Amniotic stem cell (primary cell): ENCODE data around the gene HMX1.

ENCODE experiments used
- DNase-seq: peaks from one replicate; lab custom pipeline; 2025; lab: John Stamatoyannopoulos, UW

The HMX1 gene

DNA sequence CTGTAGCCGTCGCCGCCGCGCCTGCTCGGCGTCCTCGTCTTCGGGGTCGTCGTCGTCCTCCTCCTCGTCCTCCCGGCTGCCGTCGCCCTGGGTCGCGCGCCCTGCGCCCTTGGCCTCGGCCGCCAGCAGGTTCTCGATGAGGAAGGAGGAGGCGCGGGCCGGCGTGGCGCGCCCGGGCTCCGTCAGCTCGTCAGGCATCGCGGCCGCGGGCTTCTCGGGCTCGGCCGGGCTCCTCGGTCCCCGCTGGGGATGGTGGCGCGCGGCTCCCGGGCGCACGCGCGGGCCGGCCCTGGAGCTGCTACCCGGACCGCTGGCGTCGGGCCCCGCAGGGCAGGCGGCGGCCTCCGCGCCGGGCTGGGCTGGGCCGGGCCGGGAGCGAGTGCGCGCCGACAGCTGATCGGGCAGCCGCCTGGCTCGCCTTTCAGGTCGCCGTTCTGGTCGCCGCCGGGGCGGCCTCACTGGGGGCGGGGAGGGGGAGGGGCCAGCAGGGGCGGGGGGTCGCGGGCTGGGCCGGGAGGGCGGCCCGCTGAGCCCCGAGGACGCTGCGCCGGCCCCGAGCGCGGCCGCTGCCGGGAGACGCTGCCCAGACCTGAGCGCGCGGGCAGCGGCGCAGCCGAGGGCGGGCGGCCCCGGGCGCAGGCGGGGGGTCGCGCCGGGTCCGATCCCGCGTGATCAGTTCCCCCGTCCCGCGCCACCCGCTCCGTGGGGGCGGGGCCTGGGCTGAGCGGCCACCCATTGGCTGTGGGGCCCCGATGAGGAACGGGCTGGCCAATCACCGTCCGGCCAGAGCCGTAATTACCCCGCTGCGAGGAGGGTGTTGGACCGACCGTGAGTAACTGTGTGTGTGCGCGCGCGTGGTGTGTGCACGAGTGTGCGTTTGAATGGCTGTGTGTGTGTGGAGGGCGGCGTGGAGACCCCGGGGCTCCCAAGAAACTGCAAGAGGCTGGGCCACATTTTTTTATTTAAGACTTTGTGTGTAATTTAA is at the start of gene HMX1:
Gene HMX1, minus strand, starts transcription at position 423 of the 985 bp plus-strand sequence. Its CDS starts 225 bp downstream, at position 198.
- DNase-seq, result no peak

DNA sequence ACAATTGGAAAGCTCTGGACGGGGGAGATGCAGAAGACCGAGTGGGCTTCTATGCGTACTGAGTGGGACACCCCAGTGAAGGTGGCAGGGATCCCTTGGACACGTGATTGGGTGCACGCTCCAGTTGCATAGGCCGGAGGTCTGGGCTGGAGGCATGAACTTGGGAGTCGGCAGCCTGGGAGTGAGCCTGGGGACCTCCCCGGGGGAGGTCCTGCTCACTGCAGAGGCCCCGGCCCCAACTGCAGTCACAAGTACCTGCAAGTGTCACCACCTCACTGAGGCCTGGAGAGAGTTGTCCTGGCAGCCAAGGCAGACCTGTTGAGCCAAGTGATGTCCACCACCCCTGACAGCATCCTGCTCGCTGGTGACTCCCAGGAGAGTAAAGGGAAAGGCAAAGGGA is 49.3 kb upstream of the HMX1 start:
- DNase-seq, result no peak

DNA sequence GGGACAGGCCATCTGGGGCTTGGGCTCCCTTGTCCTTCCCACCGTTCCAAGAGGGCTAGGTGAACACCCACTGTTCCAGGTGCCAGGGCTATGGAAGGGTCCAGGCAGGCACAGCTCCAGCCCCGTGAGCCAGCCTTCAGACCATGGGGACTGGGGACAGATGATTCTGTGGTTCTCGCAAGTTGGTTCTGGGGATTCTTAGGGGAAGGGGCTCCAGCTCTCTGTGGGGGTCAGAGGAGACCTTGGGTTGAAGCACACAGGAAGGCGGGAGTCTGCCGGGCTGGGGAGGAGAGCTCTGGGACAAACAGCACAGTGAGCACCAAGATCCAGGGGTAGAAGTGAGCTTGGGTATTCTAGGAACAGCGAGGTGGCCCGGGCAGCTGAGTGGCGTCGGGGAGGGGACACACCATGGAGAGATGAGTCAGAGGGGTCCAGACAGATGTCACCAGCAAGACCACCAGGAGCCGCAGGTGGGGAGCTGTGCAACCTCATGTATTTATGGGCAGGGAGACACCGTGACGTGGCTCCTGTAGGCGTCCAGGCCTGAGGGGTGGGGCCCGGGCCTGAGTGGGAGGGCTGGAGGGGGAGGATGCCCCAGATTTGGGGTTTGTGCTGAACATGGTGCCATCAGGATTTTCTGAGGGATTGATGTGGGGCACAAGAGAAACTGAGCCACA is 48.8 kb upstream of the HMX1 start:
- no peak for DNase-seq

DNA sequence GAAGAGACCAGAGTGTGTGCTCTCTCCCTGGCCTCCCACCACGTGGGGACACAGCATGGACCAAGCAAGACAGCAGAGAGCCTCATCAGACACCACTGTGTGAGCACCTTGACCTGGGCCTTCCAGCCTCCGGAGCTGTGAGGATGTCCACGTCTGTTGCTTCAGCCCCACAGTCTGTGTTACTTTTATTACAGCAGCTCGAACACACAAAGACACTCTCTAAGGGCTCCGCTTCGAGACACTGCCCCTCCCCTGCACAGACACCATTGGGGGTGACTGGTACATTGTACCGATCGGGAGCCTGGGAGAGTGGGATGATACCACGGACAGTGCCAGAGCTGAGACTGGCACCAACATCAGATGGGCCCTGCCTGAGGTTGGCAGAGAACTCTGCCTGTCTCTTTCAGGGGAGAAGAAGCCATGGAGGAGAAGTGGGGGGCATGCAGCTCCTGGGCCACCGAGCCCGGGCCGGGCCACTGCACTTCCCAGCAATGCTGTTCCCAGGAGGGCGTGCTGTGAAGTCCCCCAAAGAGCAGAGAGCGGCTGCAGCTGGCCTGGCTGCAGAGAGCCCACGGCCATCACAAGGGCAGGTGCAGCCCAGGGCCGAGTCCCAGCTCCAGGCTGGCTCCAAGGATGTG is 48.1 kb upstream of the HMX1 start:
- DNase-seq, result no peak

DNA sequence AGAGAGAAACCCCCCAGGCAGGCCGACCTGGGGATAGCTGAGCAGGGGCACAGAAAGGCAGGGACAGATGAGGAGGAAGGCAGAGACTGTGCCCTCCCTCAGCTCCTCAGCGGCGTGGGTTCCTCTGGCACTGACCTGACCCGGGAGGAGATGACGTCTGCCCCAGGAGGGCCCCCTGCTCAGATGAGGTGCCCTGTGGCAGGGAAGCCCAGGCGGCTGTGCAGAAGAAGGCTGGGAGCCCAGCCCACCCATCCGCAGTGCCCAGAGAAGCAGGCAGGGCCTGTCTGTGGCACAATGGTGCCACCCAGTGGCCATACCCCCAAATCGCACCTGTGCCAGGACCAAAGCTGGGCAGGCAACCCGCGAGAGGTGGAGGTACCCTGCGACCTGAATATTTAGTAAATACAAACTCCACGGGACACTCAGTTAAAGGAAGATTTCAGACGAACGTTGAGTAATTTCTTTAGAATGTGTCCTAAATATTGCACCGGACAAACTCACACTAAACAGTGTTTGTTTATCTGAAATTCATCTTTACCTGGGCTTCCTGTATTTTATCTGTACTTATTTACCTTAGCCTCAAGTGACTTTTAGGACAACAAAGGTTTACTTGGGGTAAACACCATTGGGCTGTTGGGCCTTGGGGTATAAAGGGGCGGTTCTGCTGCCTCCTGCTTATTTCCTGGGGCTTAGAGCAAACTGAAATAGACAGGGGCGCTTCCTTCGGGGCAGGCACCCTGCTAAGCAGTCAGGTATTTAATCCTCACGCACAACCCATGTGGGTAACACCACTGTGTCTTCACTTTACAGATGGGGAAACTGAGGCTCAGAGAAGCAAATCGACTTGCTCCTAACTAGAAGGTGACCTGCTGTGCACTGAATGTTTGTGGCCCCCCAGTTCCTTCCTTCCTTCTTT is 46.5 kb upstream of the HMX1 start:
- DNase-seq, result no peak

DNA sequence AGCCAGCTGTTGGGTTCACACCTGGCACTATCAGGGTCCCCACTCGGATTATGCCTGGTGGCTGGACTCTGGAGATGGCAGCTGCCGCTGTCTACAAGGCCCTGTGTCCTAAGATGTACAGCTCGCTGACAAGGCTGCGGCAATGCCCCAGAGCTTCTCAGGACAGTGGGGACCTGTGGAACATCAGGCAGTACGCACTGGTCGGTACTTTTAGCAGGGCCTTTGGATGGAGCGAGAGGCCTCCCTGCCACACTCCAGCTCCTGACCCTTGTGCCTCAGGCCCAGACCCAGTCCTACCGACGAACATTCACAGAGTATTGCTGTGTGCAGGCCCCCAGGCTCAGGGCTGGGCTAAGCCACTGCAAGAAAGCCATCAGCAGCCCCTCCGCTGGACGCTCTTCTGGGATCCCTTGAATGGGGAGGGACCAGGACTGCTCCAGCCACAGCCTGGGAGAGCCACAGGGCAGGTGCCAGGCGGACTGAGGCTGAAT is 45.7 kb upstream of the HMX1 start:
- no peak for DNase-seq

DNA sequence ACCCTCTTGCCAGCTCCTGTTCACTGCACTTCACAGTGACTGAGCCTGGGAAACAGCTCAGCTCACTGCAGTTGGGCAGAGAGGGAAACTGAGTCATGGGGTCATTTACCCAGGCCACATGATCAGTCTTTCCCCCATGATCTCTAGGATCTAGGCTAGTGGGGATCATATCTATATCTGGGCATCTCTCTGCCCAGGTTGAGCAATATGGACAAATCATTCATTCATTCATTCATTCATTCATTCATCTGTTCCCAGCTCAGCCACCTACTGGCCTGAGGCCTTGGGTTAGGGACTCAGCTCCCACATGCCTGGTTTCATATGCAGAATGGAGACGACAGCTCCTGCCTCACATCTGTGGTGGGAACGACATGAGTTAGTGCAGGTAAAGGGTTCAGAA is 45.3 kb upstream of the HMX1 start:
- no peak for DNase-seq

DNA sequence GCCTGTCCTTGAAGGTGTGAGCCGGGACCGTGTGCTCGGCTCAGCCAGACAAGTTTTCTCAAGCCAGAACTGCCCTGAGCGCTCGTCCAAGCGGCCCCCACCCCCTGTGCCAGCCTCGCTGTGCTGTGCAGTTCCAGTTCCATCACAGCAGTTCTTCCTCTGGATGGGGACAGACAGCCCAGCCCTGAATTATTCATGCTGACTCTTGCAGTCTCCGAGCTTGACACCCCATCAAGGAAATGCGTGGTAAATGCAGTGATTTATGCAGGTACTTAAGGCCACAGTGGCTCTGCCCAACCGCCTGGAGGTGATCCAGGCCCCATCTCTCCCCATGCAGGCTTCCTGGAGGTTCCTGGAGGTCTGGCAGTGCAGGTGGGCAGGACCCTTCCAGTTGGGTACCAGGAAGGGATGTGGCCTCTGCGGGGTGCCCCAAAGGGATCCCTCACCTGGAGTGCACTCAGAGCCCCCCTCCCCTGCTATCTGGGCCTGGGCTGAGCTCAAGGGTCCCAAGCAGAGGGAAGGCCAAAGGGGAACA is 44.8 kb upstream of the HMX1 start:
- DNase-seq, result no peak

DNA sequence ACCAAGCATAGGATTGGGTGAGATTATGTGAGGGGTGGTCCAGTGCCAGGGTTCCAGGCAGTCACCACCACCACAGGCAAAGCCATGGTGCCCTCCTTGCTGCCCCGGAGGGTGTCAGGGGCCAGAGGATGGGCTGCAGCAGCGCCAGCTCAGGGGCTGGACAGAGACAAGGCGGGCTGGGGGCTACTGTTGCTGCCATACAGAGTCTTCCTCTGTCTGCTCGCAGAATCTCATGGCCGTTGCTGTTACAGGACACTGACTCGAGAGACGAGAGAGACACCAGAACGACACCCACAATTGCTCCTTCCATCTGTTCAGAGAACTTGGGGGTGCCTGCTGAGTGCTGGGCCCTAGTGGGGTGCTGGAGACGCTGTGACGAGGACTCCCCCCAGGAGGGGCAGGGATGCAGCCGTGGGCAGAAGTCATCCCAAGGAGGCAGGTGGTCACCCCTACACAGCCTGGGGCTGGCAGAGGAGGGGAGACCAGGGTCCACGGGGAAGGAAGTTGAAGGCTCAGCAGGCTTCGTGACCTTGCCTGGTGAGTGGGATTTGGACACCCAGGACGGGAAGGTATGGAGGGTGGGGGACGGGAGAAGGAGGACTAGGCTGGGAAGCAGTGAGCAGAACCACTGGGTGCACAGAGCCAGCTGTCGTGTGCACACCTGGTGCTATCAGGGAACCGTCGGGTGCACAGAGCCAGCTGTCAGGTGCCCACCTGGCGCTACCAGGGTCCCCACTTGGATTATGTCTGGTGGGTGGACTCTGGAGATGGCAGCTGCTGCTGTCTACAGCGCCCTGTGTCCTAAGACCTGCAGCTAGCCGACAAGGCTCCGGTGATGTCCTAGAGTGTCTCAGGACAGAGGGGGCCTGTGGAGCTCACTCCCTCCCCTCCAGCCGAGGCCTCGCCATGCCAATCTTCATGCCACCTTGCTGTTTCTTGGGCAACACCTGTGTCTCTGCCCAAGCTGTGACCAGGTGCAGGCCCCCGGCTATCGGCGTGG is 43.9 kb upstream of the HMX1 start:
- no peak for DNase-seq

DNA sequence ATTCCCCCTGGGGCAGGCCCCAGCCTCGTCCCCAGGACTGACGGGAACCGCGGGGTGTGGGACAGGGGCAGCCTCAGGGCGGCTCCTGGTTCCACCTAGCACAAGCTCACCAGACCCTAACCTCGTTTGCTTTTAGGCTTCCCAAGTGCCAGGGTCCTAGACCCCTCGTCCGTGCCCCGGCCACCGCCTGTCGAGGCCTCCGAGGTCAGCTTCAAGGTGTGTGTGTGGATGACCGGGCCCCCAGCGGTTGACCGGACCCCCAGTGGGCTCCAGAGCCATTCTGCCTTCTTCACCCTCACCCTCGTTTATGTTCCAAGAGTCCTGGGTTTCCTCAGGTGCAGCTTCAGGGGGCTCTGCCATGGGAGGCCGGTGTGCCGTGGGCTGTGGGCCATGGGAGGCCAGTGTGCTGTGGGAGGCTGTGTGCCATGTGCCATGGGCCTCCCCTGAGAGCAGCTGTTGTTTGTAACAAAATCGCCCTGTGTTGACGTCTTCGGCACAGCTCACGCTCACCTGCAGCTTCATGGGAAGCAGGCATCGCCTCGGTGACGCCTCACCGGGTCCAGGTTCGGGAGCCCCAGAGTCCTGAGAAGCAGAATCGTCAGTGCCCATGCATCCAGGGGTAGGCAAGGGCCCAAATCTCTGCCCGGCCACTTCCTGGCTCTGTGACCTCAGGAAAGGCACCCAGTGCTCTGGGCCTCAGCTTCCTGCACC is 43.0 kb upstream of the HMX1 start:
- DNase-seq, result no peak

DNA sequence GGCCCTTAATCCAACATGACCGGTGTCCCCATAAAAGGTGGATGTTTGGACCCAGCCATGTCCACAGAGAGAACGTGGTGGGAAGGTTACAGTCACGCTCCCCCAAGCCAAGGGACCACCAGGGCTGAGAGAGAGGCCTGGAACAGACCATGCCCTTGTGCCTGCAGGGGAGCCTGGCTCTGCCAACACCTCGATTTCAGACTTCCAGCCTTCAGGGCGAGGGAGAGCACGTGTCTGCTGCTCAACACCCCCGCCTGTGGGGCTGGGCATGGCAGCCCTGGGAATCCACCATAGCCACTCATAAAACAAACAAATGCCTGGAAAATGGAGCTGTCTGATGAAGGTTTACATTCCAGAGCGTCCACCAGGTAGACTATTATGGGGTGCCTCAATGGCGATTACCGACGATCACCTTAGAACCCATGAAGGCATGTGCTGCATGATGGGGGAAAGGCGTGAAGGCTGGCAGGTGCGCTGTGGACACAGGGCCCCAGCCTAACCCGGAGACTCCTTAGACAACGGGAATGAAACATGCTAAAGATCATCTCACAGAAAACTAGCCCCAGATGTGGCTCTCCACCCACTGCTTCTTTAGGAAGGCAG is 42.3 kb upstream of the HMX1 start:
- no peak for DNase-seq

DNA sequence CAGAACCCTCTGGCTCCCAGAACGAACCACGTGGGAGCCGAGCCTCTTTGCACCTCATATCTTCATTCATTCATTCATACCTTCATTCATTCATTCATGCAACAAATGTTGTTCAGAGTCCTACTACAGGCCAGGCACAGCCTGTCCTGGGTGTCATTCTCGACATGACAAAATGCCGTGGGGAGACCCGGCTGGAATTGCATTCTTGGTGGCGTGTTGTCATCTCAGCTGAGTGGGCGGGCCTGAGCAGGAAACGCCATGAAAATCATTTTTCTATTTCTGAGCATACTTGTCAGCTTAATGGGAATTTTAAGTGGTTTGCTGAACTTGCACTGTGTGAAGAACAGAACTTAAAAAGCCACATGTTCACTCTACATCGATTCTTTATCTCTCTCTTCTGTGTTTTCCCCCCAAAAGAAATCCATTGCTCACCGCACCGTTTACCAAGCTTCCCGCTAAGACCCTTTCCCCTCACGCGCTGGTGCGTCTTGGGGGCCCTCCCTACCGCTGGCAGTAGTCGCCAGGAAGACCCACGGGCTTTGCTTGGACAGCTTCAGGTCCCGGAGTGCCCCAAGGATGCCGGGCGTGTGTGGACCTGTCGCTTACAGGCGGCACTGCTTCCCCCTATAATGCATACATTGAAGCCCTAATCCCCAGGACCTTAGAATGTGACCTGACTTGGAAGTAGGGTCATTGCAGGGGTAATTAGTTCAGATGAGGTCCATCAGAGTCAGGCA is 41.6 kb upstream of the HMX1 start:
- DNase-seq, result no peak

DNA sequence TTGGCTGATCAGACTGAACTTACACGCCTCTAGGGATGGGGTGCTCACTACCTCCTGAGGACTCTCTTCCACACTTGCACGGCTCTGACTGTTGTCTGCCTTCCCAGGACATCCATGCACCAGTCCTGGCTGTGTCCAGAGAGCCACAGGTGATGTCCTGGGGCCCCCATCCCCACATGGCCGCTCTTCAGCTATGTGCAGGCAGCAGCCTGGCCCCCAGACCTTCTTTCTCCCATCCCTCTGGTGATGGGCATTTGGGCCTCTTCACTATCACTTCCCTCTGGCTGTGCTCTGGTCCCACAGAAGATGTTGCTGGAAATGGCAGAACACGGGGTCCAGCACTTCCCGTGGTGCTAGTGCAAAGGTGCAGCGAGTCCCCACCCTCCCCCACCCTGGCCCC is 40.9 kb upstream of the HMX1 start:
- DNase-seq, result no peak

DNA sequence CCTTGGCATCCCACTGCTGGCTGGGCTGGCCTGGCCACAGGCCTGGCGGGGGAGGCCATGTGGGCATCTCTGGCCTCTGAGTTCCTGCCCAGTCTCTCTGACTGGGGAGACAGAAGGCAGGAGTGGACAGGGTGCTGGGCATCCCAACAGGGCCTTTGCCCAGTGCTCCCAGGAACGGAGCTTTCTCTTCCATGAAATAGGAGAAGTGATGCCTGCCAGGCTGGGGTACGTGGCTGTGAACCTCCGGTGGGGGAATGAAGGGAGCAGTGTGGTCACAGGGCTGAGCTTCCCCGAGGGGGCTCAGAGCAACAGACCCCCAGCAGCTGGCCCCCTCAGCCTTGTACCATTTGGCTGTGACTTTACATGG is 40.4 kb upstream of the HMX1 start:
- no peak for DNase-seq

DNA sequence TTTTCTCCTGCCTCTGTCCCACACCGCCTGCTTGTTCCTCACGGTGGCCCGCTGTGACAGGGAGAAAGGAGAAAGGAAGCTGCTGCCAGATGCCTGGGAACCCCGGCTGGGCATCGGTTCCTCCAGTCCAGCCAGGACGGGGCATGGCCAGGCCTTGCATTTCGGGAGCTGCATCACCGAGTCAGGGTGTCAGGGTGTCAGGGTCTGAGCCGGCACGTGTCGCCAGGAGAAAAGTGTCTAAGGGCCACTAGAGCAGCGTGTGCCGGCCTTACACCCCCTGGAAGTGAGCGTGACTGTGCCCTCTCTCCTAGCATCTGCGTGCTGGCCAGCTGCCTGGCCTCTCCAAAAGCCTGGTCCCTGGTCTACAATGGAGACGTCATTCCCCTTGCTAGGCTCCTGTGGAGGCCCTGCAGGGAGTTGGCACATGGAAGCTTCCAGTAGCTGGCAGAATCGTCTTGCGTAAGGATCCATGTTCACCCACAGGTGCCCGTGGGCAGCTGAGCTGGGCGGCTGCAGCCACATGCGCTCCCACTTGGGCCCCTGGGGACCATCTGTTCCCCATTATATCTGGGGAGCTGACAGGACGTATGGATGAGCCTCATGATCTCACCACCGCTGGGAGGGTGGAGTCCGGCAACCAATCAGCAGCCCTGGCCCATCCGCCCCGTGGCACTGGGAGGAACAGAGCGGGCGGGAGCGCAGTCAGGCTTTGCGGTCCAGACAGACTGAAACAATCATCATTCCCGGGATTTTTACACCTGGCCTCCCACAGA is 39.9 kb upstream of the HMX1 start:
- DNase-seq, result no peak

DNA sequence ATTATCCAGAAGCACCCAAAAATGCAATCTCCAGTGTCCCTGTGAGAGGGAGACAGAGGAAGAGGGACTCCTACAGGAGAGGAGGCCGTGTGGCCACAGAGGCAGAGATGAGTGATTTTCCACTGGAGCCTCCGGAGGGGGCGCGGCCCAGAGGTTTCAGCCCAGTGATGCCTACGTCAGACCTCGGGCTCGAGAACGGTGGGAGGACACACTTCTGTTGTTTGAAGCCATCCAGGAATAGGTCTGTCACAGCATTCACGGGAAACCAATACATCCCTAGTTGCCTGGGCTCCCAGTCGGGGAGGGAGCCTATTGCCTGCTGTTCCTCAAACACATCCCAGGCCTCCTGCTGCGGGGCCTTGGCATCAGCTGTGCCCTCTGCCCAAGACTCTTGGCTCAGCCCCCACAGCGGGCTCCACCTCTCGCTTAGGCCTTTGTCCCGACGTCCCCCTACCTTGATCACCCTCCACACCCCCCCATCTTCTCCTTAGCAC is 39.2 kb upstream of the HMX1 start:
- DNase-seq, result no peak

DNA sequence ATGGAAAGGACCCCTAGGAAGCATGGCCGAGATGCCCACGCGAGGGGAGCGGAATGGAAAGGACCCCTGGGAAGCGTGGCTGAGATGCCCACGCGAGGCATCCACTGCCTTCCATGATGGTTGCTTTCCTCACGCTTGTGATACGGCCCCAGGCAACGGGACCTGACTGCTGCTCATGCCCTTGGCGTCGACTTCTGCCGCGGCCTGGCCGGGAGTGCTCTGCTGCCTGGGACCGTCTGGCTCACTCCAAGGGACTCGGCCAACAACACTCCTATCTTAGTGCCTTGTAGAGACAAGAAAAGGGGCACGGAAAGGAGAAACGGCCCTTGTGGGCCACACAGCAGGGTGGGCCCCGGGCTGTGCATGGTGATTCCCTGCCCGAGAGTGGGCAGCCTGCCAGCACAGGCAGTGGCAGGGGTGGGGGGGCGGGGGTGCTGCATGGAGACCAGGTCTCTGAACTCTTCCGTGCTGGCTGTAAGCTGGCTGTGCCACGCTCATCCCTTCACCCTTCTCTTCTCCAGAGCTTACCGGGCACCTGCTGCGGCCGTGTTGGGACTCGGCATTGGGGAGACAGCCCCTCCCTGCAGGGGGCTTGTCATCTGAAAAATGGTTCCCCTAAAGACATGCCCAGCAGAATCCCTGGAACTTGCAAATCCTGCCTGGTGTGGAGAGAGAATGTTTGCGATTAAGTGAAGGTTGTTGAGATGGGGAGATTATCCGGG is 38.6 kb upstream of the HMX1 start:
- DNase-seq, result no peak
